Measurements from ENCODE around the gene PDE12.

Gene PDE12, protein sequence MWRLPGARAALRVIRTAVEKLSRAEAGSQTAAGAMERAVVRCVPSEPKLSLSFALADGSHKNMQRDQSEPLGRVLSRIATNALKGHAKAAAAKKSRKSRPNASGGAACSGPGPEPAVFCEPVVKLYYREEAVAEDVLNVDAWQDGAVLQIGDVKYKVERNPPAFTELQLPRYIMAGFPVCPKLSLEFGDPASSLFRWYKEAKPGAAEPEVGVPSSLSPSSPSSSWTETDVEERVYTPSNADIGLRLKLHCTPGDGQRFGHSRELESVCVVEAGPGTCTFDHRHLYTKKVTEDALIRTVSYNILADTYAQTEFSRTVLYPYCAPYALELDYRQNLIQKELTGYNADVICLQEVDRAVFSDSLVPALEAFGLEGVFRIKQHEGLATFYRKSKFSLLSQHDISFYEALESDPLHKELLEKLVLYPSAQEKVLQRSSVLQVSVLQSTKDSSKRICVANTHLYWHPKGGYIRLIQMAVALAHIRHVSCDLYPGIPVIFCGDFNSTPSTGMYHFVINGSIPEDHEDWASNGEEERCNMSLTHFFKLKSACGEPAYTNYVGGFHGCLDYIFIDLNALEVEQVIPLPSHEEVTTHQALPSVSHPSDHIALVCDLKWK

DNA sequence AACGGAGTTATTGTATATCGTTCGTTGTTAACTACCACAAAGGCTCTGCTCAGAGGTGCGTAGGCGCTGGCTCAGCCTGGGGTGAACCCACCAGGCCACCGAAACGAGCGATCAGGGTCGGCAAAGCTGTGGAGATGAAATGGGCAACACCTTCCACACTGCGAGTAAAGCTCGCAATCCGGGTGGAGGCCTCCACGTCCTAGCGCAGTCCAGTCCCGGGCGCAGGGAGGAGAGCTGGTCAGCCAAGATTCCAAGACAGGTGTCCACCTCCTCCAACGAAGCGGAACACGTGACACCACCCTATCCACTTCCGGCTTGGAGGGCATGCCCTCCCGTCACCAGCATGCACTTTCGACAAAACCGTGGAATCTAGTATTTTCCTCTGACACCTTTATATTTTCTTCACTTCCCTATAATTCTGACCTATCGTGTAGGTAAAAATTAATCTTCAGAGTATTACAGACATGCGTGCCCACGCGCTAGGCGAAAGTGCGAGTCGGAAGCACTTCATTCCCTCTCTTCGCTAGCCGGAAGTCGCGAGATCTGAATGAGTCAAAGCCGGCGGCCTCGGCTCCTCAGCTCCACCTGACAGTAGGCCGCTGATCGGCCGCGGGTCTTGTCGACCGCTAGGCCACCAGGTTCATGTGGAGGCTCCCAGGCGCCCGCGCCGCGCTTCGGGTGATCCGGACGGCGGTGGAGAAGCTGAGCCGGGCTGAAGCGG lies at the start of gene PDE12:
Gene PDE12 (plus strand): TSS at position 537 of the 721 bp plus-strand sequence. CDS start 106 bp downstream, at position 643.
- DNase-seq, result peak; percentile 70

DNA sequence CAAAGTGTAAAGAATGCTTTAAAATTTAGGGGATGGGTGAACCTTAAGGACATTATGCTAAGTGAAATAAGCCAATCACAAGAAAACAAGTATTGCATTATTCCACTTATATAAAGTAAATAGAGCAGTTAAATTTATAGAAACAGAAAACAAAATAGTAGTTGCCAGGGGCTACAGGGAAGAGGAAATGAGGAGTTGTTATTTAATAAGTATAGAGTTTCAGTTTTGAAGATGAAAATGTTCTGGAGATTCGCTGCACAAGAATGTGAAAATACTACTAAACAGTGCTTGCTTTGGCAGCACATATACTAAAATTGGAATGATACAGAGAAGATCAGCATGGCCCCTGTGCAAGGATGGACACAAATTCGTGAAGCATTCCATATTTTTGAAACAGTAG lies 43.9 kb upstream of the PDE12 start:
- DNase-seq, result no peak

DNA sequence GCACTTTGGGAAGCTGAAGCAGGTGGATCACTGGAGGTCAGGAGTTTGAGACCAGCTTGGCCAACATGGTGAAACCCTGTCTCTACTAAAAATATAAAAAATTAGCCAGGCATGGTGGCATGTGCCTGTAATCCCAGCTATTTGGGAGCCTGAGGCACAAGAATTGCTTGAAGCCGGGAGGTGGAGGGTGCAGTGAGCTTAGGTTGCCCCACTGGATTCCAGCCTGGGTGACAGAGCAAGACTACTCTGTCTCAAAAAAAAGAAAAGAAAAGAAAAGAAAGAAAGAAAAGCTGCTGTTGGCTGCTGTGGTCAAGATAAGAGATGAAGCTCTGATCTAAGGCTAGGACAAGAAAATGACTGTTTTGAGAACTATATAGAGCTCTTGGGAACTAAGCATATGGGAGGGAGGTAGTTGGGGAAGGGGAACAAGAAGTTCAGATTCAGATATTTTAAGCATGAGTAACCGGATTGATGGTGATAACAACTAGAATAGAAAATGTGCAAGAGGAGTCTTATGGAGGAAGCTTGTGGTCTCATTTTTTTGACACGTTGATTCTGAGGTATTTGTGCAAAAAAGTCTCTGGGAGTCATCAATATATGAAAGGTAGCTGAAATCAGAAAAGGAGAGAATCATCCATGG lies 37.7 kb upstream of the PDE12 start:
- DNase-seq, result no peak

GRCh38 chr3:57530071-57530608 lies 25.9 kb upstream of the PDE12 start:
- no peak for DNase-seq

GRCh38 chr3:57538465-57538864 lies 17.6 kb upstream of the PDE12 start:
- no peak for DNase-seq

DNA sequence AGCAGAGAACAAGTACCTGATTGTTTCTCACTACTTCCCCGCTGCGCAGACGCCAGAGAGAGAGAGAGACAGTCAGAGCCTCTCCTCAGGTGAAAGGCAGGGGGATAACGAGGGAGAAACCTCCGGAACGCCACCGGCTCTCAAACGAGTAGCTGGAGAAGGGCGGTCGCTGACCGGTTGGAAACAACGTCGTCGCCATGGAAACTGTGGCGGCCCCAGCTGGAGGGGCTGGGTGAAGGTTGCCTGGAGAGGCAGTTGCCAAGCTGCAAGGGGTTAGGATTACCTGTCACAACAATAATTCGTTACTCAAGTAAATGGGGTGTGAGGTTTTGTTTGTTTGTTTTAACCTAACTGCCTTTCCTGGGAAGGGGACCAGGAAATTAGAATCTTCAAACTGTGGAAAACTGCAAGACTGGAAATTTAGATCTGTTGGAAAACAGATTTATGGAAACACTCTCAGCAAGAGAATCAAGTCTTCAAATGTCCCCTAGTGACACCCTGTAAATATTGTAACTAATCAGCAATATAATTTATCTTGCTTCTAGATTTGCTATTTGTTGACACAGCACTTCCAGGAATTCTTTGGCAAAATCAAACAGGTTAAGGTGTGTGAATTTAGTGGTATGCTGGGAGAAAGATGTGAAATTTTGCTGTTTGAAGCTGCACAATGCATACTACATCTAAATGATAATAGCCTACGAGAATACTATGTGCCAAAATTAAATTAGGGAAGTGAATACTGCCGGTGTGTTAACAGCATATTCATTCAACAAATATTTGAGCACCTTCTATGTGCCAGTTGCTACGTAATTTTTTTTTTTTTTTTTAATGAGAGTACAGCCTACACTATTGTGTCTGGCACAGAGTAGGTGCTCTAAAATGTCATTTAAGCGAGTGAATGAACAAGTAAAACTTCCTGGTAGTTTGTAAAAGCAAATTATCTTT lies 11.6 kb upstream of the PDE12 start, which contains the start of gene DNAH12:
Gene DNAH12 (minus strand): TSS at position 164 of the 945 bp plus-strand sequence. CDS start 1,474 bp downstream, outside the sequence.
- peak; percentile 23 for DNase-seq

DNA sequence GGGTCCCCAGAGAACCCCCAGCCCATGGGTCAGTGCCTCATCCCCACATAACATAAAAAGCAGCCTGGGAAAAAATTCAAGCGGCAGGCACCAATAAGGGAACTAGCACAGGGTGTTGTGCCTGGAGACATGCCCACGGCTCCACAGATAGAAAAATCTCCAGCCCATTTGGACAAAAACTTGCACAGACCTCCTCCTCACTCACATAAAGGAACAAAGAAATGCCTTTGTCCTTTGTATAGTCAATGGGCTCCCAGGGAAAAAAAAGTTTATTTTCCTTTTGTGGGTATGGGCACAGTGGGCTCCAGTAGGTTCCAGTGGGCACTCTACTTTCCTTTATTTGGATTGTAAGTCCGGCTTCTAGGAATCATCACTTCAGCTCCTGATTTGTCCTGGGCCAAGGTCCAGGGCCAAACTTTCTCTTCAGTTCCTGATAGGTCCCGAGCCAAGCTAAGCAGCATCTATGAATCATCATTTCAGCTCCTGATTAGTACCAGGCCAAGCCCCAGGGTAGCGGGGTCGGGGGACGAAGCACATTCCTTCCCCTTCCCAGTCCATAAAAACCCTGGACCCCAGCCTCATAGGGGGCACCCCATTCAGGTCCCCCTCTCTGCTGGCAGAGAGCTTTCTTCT lies 10.3 kb upstream of the PDE12 start:
- no peak for DNase-seq

GRCh38 chr3:57546616-57547015 lies 9.5 kb upstream of the PDE12 start:
- no peak for DNase-seq

- DNase-seq, result no peak
These were observed 768 bp upstream of the PDE12 start for GRCh38 chr3:57555306-57555705.

DNA sequence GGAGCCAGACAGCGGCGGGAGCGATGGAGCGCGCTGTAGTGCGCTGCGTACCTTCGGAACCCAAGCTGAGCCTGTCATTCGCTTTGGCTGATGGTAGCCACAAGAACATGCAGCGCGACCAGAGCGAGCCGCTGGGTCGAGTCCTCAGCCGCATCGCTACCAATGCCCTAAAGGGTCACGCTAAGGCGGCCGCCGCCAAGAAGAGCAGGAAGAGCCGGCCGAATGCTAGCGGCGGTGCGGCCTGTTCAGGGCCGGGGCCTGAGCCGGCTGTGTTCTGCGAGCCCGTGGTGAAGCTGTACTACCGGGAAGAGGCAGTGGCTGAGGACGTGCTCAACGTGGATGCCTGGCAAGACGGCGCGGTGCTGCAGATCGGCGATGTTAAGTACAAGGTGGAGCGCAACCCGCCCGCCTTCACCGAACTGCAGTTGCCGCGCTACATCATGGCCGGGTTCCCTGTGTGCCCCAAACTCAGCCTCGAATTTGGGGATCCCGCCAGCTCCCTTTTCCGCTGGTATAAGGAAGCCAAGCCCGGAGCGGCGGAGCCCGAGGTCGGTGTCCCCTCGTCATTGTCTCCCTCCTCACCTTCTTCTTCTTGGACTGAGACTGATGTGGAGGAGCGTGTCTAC lies 498 bp downstream of the PDE12 start:
- DNase-seq, result no peak

DNA sequence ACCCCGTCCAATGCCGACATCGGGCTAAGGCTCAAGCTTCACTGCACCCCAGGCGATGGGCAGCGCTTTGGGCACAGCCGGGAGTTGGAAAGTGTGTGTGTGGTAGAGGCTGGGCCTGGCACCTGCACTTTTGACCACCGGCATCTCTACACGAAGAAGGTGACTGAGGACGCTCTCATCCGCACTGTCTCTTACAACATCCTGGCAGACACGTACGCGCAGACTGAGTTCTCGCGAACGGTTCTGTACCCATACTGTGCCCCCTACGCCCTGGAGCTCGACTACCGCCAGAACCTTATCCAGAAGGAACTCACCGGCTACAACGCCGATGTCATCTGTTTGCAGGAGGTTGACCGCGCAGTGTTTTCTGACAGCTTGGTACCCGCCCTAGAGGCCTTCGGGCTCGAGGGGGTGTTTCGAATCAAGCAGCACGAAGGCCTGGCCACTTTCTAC lies 1.0 kb downstream of the PDE12 start:
- no peak for DNase-seq

- no peak for DNase-seq
These were observed 3.5 kb downstream of the PDE12 start for GRCh38 chr3:57559526-57559925.

DNA sequence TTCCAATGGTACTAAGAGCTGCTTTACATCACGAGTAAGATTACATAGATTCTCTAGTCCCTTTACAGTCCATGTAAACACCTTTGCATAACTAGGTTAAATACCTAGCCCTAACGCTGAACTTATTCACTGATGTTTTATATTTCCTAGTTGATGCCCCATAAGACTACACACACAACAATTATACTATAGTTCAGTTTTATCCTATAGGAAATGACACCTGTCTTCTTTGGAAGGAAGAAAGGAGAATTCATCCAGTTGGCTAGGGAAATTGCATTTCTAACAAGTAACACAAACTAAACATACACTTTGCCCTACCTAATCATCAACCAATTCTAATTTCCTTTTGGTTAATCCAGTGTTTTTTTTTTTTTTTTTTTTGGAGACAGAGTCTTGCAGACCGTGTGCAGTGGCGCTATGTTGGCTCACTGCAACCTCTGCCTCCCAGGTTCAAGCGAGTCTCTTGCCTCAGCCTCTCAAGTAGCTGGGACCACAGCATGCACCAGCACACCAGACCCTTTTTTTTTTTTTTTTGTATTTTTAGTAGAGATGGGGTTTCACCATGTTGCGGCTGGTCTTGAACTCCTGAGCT lies 13.9 kb downstream of the PDE12 start:
- no peak for DNase-seq

- DNase-seq, result no peak
These were observed 14.8 kb downstream of the PDE12 start for GRCh38 chr3:57570878-57571277.

DNA sequence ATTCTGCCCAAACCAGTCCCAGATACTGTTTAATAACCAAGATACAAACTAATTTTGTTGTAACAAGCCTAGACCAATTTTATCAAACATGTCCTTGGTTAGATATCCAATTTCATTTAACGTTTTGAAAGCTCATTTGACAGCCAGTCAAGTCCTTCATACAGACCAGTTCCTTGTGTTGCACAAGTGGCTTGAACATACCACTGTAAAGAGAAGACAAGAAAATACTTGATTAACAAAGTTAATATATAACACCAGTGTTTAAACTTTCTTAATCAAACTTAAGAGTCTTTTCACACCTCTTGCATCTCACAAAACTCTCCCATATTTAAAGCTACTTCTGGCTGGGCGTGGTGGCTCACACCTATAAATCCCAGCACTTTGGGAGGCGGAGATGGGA lies 16.0 kb downstream of the PDE12 start:
- no peak for DNase-seq

- no peak for DNase-seq
These were observed 20.0 kb downstream of the PDE12 start for GRCh38 chr3:57575966-57576626.

GRCh38 chr3:57577801-57578200 lies 21.7 kb downstream of the PDE12 start:
- DNase-seq, result no peak

DNA sequence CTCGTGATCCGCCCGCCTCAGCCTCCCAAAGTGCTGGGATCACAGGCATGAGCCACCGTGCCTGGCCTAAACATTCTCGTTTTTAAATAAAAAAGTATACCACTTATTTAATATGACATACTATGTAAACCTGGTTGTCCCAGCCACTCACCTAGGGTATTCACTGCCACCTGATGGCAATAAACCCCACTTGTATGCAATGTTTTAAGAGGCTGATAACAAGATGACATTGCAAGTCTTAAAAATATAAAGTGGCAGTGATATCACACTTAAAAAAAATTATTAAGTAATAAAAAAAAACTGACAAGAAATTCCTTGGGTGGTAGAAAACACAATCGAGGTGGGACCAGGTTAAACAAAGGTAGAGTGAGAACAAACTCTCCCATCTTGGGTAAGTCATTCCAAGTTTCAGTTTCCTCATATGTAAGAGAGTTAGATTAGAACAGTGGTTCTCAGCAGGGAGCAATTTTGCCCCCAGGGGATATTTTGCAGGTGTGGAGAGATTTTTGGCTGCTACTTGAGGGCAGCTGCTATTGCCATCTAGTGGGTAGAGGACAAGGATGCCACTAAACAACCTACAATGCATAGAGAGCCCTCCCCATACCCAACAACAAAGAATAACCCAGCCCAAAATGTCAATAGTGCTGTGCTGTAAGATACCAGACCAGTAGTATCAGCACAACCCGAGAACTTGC lies 26.5 kb downstream of the PDE12 start:
- DNase-seq, result no peak

- DNase-seq, result no peak
These were observed 27.5 kb downstream of the PDE12 start for GRCh38 chr3:57583544-57583943.

Measured in NCI-H510A treated with DMSO at 0.1 percent for 48 hours (cell line).